Fibroblast of lung (primary cell): ENCODE measurements around the gene NEURL1. TPM values are rescaled to one million over a fixed set of nuclear protein-coding genes. Genes with fewer than 3 reads are reported as not detected.
A peak's percentile ranks its signal among the peaks of the same experiment; 100 is the strongest.

Experiments
- DNase-seq, 2 donors: peaks; one replicate each; pipeline versions ENCODE4 v3.0.0 to v3.0.0-alpha.2; 2010; ENCODE audit warnings: low read depth in 2 of 2
- H2AFZ ChIP-seq: 2 replicates; pipeline ENCODE4 v1.5.1; 2012; ENCODE audit warnings: low read length, control low read depth, inconsistent platforms
- H3K27ac ChIP-seq: 2 replicates; pipeline ENCODE4 v1.5.1; 2011; ENCODE audit warnings: low read length, control low read depth; ENCODE audit not compliant: insufficient read depth
- H3K27me3 ChIP-seq: 2 replicates; pipeline ENCODE4 v1.5.1; 2011; ENCODE audit warnings: mild to moderate bottlenecking, low read length; ENCODE audit not compliant: control insufficient read depth, insufficient read depth
- H3K36me3 ChIP-seq: 2 replicates; pipeline ENCODE4 v1.5.1; 2011; ENCODE audit warnings: low read length; ENCODE audit not compliant: control insufficient read depth, insufficient read depth
- H3K4me1 ChIP-seq: 2 replicates; pipeline ENCODE4 v1.5.1; 2011; ENCODE audit warnings: low read length; ENCODE audit not compliant: control insufficient read depth, insufficient read depth; ENCODE audit errors: extremely low read depth
- H3K4me2 ChIP-seq: 2 replicates; pipeline ENCODE4 v1.5.1; 2011; ENCODE audit warnings: low read length, control low read depth; ENCODE audit not compliant: insufficient read depth; ENCODE audit errors: extremely low read depth
- H3K4me3 ChIP-seq, 4 experiments: fragments of 200-600 bp in 1 of 4; sonication (generic) in 1 of 4; replicated peaks in 1 of 4; 2 replicates each; pipeline ENCODE4 v1.5.1; 2011 to 2016; ENCODE audit warnings: low read length in 4 of 4, low read depth in 3 of 4, mild to moderate bottlenecking in 3 of 4, control low read depth in 2 of 4, inconsistent platforms in 1 of 4, mixed read lengths in 1 of 4; ENCODE audit not compliant: insufficient read depth in 1 of 4; ENCODE audit errors: control extremely low read depth in 1 of 4
- H3K79me2 ChIP-seq: 2 replicates; pipeline ENCODE4 v1.5.1; 2012; ENCODE audit warnings: mild to moderate bottlenecking, low read length, inconsistent platforms; ENCODE audit not compliant: control insufficient read depth, insufficient read depth
- H3K9ac ChIP-seq: 2 replicates; pipeline ENCODE4 v1.5.1; 2011; ENCODE audit warnings: mild to moderate bottlenecking, low read length, control low read depth; ENCODE audit not compliant: insufficient read depth
- H3K9me3 ChIP-seq: 2 replicates; pipeline ENCODE4 v1.5.1; 2012; ENCODE audit warnings: low read depth, low read length; ENCODE audit not compliant: control insufficient read depth, insufficient read depth
- H4K20me1 ChIP-seq: 2 replicates; pipeline ENCODE4 v1.5.1; 2011; ENCODE audit warnings: low read length; ENCODE audit not compliant: control insufficient read depth, insufficient read depth; ENCODE audit errors: extremely low read depth
- EZH2 ChIP-seq: IDR thresholded peaks from 2 replicates; pipeline ENCODE4 v1.5.1; 2012; ENCODE audit warnings: low read length, control low read depth, mild to moderate bottlenecking; ENCODE audit errors: missing control alignments
- polyA plus RNA-seq, 2 donors: library from polyadenylated mRNA; depleted of rRNA in 1 of 2; stranded (reverse) in 1 of 2; unstranded in 1 of 2; fragments of >200 nt; gene quantifications; 2 replicates each; pipeline ENCODE4 v1.2.1, GENCODE V29; 2011 to 2012; ENCODE audit warnings: missing spikeins in 1 of 2
- total RNA-seq: library from RNA; depleted of rRNA; stranded (reverse); fragments of >200 nt; gene quantifications from 2 replicates; pipeline ENCODE4 v1.2.1, GENCODE V29; 2014
- TF ChIP-seq, protein P1 (sequence below), 2 donors: IDR thresholded peaks in 1 of 2; conservative IDR thresholded peaks in 1 of 2; 1 replicate in 1 of 2; 2 replicates in 1 of 2; pipeline ENCODE4 v1.5.1; 2011 to 2012; ENCODE audit warnings: low read length in 2 of 2, control low read depth in 1 of 2, inconsistent platforms in 1 of 2, low read depth in 1 of 2, mild to moderate bottlenecking in 1 of 2

The NEURL1 gene
- total and polyA plus RNA-seq, 2 donors (not counting 1 experiment from before 2014, with no cell fraction given) = 0.12 TPM; not detected in 1

DNA sequence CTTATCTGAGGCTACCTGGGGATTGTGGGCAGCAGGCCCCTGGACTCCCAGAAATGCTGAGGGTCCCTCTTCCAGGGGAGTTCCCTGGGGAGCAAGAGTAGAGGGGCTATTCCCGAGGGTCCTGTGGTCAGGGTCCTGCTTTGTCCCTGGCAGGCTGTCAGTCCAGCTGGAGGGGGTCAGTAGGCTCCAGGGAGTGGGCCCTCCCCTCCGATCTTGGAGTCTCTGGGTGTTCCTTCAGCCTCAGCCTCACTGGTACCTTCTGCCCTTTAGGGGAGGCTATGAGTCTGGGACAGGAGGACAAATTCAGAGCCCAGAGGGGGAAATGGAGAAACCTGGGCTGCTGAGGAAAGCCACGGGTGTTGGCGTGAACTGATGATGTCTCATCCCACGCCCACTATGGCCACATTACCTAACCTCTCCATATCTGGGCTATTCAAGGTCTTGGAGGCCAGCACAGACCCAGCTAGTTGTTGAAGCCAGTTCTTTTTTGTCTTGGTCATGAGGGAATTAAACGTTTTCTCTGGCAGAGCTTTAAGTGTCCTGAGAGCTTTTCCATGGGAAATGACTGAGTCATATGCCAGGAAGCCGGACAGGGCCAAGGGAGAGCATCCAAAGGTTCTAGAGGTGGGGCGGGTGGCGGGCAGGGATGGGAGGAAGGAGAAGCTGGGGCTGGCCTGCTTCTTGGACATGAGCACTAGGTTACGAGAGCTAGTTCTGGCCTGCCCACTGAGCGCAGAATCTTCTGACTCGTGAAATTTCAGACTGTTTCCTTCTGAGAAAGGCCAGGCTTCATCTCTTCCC is 47.5 kb upstream of the NEURL1 start:
- H2AFZ ChIP-seq = no peak overlapping the region
- DNase-seq = peak; percentile 35 to 81
- no peaks in the 10 kb centered on the region for H3K27me3 ChIP-seq
- peaks cover 34% of the 10 kb centered on the region for H3K79me2 ChIP-seq
- peak overlapping the region; percentile 80 for H3K27ac ChIP-seq
- H3K9ac ChIP-seq = peak overlapping the region; percentile 38
- H4K20me1 ChIP-seq = no peaks in the 10 kb centered on the region
- no peak overlapping the region for H3K4me3 ChIP-seq
- TF ChIP-seq, protein P1, sequence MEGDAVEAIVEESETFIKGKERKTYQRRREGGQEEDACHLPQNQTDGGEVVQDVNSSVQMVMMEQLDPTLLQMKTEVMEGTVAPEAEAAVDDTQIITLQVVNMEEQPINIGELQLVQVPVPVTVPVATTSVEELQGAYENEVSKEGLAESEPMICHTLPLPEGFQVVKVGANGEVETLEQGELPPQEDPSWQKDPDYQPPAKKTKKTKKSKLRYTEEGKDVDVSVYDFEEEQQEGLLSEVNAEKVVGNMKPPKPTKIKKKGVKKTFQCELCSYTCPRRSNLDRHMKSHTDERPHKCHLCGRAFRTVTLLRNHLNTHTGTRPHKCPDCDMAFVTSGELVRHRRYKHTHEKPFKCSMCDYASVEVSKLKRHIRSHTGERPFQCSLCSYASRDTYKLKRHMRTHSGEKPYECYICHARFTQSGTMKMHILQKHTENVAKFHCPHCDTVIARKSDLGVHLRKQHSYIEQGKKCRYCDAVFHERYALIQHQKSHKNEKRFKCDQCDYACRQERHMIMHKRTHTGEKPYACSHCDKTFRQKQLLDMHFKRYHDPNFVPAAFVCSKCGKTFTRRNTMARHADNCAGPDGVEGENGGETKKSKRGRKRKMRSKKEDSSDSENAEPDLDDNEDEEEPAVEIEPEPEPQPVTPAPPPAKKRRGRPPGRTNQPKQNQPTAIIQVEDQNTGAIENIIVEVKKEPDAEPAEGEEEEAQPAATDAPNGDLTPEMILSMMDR (conservative IDR thresholded peaks at IDR 0.05 in 1 of 2, IDR thresholded peaks at IDR 0.05 in 1 of 2; ENCODE audit: low read depth in 1 of 2, low read length in 2 of 2) = no peak
- no peak for TF ChIP-seq EZH2
- H3K9me3 ChIP-seq = no peaks in the 10 kb centered on the region
- peaks cover 51% of the 10 kb centered on the region for H3K36me3 ChIP-seq
- no peak overlapping the region for H3K4me2 ChIP-seq
- H3K4me1 ChIP-seq = peaks cover 42% of the 10 kb centered on the region

DNA sequence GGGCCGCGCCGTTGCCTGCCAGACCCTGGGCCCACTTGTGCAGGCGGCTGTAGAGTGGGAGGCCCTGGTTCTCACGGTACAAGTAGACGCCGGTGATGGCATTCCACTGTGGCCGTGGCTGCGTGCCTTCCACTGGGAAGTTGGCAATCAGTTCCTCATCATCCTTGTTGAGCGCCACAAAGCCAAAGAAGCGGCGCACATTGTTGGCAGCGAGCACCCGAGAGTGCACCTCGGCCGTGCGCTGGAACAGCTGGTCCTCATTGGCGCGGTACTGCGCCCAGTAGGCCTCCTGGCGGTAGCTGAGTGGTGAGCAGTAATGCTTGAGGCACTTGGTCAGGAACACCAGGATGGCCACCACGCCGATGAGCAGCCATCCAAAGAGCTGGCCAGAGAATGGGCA is 46.3 kb upstream of the NEURL1 start:
- no peaks in the 10 kb centered on the region for H3K27me3 ChIP-seq
- H3K79me2 ChIP-seq = peaks cover 35% of the 10 kb centered on the region
- H3K4me2 ChIP-seq = no peak overlapping the region
- no peak overlapping the region for H2AFZ ChIP-seq
- peaks cover 51% of the 10 kb centered on the region for H3K36me3 ChIP-seq
- DNase-seq = no peak
- H3K27ac ChIP-seq = peak overlapping the region; percentile 80
- TF ChIP-seq, protein P1 (conservative IDR thresholded peaks at IDR 0.05 in 1 of 2, IDR thresholded peaks at IDR 0.05 in 1 of 2; ENCODE audit: low read depth in 1 of 2, low read length in 2 of 2) = no peak
- TF ChIP-seq EZH2 = no peak
- no peak overlapping the region for H3K9ac ChIP-seq
- peaks cover 37% of the 10 kb centered on the region for H3K4me1 ChIP-seq
- no peak overlapping the region for H3K4me3 ChIP-seq
- no peaks in the 10 kb centered on the region for H4K20me1 ChIP-seq
- H3K9me3 ChIP-seq = no peaks in the 10 kb centered on the region

DNA sequence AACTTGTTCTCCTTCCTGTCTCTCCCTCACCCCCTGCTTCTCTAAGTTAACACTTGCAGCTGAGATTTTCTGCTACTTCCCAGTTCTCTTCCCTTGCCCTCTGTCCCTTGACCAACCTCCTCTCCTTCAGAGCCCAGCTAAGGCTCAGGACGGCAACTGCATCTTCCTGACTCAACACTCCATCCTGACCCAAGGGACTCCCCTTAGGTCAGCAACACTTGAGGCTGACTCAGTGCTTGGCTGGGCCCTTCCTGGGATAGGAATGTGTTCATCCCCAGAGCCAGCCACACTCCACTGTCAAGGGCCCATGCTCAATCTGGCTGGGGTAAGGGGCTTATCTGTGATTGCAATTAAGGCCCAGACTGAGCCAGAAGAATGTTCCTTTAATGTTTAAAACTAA is 44.8 kb upstream of the NEURL1 start:
- H3K4me2 ChIP-seq = peak overlapping the region; percentile 67
- no peaks in the 10 kb centered on the region for H3K9me3 ChIP-seq
- H3K4me3 ChIP-seq = peak overlapping the region in 1 of 4 experiments; percentile 48
- peak overlapping the region; percentile 78 for H3K27ac ChIP-seq
- H4K20me1 ChIP-seq = no peaks in the 10 kb centered on the region
- H3K36me3 ChIP-seq = peaks cover 38% of the 10 kb centered on the region
- H3K27me3 ChIP-seq = no peaks in the 10 kb centered on the region
- H2AFZ ChIP-seq = no peak overlapping the region
- no peak for TF ChIP-seq EZH2
- TF ChIP-seq, protein P1 (conservative IDR thresholded peaks at IDR 0.05 in 1 of 2, IDR thresholded peaks at IDR 0.05 in 1 of 2; ENCODE audit: low read depth in 1 of 2, low read length in 2 of 2) = no peak
- peak; percentile 79 to 80 for DNase-seq
- peaks cover 42% of the 10 kb centered on the region for H3K4me1 ChIP-seq
- no peak overlapping the region for H3K9ac ChIP-seq
- peaks cover 35% of the 10 kb centered on the region for H3K79me2 ChIP-seq
